ENCODE measurements around the gene SLC6A13. TPM values are rescaled to one million over a fixed set of nuclear protein-coding genes. Genes with fewer than 3 reads are reported as not detected.

Gene SLC6A13
- total RNA-seq, 4 donors from 2014 or later = 0.13 to 1.9 (median 0.82) TPM; not detected in 1

- intact Hi-C loops (cut with DNase I; ENCODE audit: low total_unique reads) (no loop called here), in situ Hi-C loops (cut with MboI; ENCODE audit: low sequenced_read_pairs in 4 of 4) (no loop called here)
- peaks cover 0 to 2% of the 10 kb centered on the region in 2 donors for H3K4me1 ChIP-seq
- TF ChIP-seq POLR2A (IDR thresholded peaks at IDR 0.05) = no peak
- no peak for TF ChIP-seq CTCF (IDR thresholded peaks at IDR 0.05 in 4 of 5, conservative IDR thresholded peaks at IDR 0.05 in 1 of 5)
- H3K9me3 ChIP-seq = no peaks in the 10 kb centered on the region
- H3K27me3 ChIP-seq = no peaks in the 10 kb centered on the region
- H3K4me3 ChIP-seq = no peak overlapping the region
- no peaks in the 10 kb centered on the region for H3K36me3 ChIP-seq
- DNase-seq = no peak
- no peak overlapping the region for H3K27ac ChIP-seq
- ATAC-seq = no peak
Observed at GRCh38 chr12:225012-225411, 37.6 kb downstream of the SLC6A13 start.

- intact Hi-C loops (cut with DNase I; ENCODE audit: low total_unique reads) (no loop called here), in situ Hi-C loops (cut with MboI; ENCODE audit: low sequenced_read_pairs in 4 of 4) (no loop called here)
- Histone ChIP-seq H3K9me3 (no peaks in the 10 kb centered on the region), H3K36me3 (no peaks in the 10 kb centered on the region), H3K27me3 (no peaks in the 10 kb centered on the region), H3K27ac (no peak overlapping the region), H3K4me1 (no peaks in the 10 kb centered on the region), H3K4me3 (no peak overlapping the region)
- DNase-seq = no peak
- TF ChIP-seq POLR2A (IDR thresholded peaks at IDR 0.05) = no peak
- no peak for TF ChIP-seq CTCF (IDR thresholded peaks at IDR 0.05 in 4 of 5, conservative IDR thresholded peaks at IDR 0.05 in 1 of 5)
- no peak for ATAC-seq
Observed at GRCh38 chr12:224330-224729, 38.3 kb downstream of the SLC6A13 start.

GRCh38 chr12:223841-224240, 38.8 kb downstream of the SLC6A13 start:
- H3K9me3 ChIP-seq = no peaks in the 10 kb centered on the region
- TF ChIP-seq CTCF (IDR thresholded peaks at IDR 0.05 in 4 of 5, conservative IDR thresholded peaks at IDR 0.05 in 1 of 5) (no peak), POLR2A (IDR thresholded peaks at IDR 0.05) (no peak)
- H3K4me1 ChIP-seq = no peaks in the 10 kb centered on the region
- intact Hi-C loops (cut with DNase I; ENCODE audit: low total_unique reads) (no loop called here), in situ Hi-C loops (cut with MboI; ENCODE audit: low sequenced_read_pairs in 4 of 4) (no loop called here)
- DNase-seq = no peak
- H3K4me3 ChIP-seq = no peak overlapping the region
- ATAC-seq = no peak
- H3K27me3 ChIP-seq = no peaks in the 10 kb centered on the region
- H3K36me3 ChIP-seq = no peaks in the 10 kb centered on the region
- no peak overlapping the region for H3K27ac ChIP-seq

- Histone ChIP-seq H3K9me3 (no peaks in the 10 kb centered on the region), H3K36me3 (no peaks in the 10 kb centered on the region), H3K4me3 (no peak overlapping the region), H3K27ac (no peak overlapping the region), H3K4me1 (no peaks in the 10 kb centered on the region), H3K27me3 (no peaks in the 10 kb centered on the region)
- TF ChIP-seq POLR2A (IDR thresholded peaks at IDR 0.05) = no peak
- intact Hi-C loops (cut with DNase I; ENCODE audit: low total_unique reads) (no loop called here), in situ Hi-C loops (cut with MboI; ENCODE audit: low sequenced_read_pairs in 4 of 4) (no loop called here)
- DNase-seq = no peak
- no peak for ATAC-seq
Observed at GRCh38 chr12:221736-222135, 40.9 kb downstream of the SLC6A13 start.

- DNase-seq (no peak), ATAC-seq (no peak)
Observed at GRCh38 chr12:220946-221550, 41.6 kb downstream of the SLC6A13 start.

More at GRCh38 chr12:220946-221550, 41.6 kb downstream of the SLC6A13 start:
- intact Hi-C loops (cut with DNase I; ENCODE audit: low total_unique reads) = no loop called here
- in situ Hi-C loops (cut with MboI; ENCODE audit: low sequenced_read_pairs in 4 of 4) = no loop called here
- H3K9me3 ChIP-seq = no peaks in the 10 kb centered on the region
- TF ChIP-seq POLR2A (IDR thresholded peaks at IDR 0.05) = no peak
- TF ChIP-seq CTCF (IDR thresholded peaks at IDR 0.05 in 4 of 5, conservative IDR thresholded peaks at IDR 0.05 in 1 of 5) = no peak
- H3K27me3 ChIP-seq = no peaks in the 10 kb centered on the region
- H3K36me3 ChIP-seq = no peaks in the 10 kb centered on the region
- H3K4me1 ChIP-seq = no peaks in the 10 kb centered on the region
- no peak overlapping the region for H3K27ac ChIP-seq
- no peak overlapping the region for H3K4me3 ChIP-seq
